Mammary epithelial cell (primary cell): ENCODE results near the gene TCF7L1.

Source experiments
- CTCF ChIP-seq, 2 donors: IDR thresholded peaks in 1 of 2; conservative IDR thresholded peaks in 1 of 2; 2 replicates each; pipeline ENCODE4 v1.5.1; 2011 to 2012; ENCODE audit warnings: inconsistent platforms in 2 of 2, low read length in 2 of 2, mild to moderate bottlenecking in 2 of 2, control low read depth in 1 of 2, low read depth in 1 of 2; ENCODE audit not compliant: insufficient read depth in 1 of 2; ENCODE audit errors: extremely low read depth in 1 of 2
- EZH2 ChIP-seq: IDR thresholded peaks from 2 replicates; pipeline ENCODE4 v1.6.1; 2012; ENCODE audit warnings: low read length, inconsistent platforms, borderline replicate concordance

GRCh38 chr2:85154048-85154753 is 21.0 kb downstream of the TCF7L1 start:
- TF ChIP-seq CTCF (conservative IDR thresholded peaks at IDR 0.05 in 1 of 2, IDR thresholded peaks at IDR 0.05 in 1 of 2; ENCODE audit: extremely low read depth in 1 of 2, insufficient read depth in 1 of 2, low read depth in 1 of 2, low read length in 2 of 2) (no peak), EZH2 (no peak)
